IMR-90 (cell line): Measurements from ENCODE around the gene EVPL. TPM values are rescaled to one million over a fixed set of nuclear protein-coding genes. Genes with fewer than 3 reads are reported as not detected.

Experiments used
- ATAC-seq: fragments of 200-7000 bp; cut with Tn5 transposase; 2 replicates; pipeline ENCODE4 v1.9.1; 2020; ENCODE audit warnings: low read depth, mild to moderate bottlenecking, moderate library complexity
- BruUV-seq: library from RNA; stranded (reverse); fragments of 400-500 nt; replicated peaks from 2 replicates; lab custom pipeline; 2021; lab: Mats Ljungman, UMichigan
- CTCF ChIA-PET: fragments of 300-600 bp; formaldehyde crosslinking; extraction: SDS; loops from one replicate; lab custom pipeline; 2021; ENCODE audit warnings: antibody characterized with exemption; lab: Yijun Ruan, JAX
- POLR2A ChIA-PET: fragments of 300-600 bp; sonication (Branson Sonifier 250); formaldehyde crosslinking; loops from one replicate; lab custom pipeline; 2022; ENCODE audit warnings: antibody characterized with exemption; ENCODE audit not compliant: unreplicated experiment; lab: Charles Lee
- DNase-seq: peaks from one replicate; pipeline ENCODE4 v3.0.0; 2013
- H2AFZ ChIP-seq: replicated peaks from 2 replicates; pipeline ENCODE3; 2013; ENCODE audit warnings: low read length, mild to moderate bottlenecking; ENCODE audit not compliant: poor library complexity
- H2AK5ac ChIP-seq: 2 replicates; pipeline ENCODE4 v1.6.1; 2013; ENCODE audit warnings: low read depth, low read length, inconsistent platforms
- H2AK9ac ChIP-seq: replicated peaks from 2 replicates; pipeline ENCODE3; 2013; ENCODE audit warnings: mild to moderate bottlenecking, low read depth, low read length, moderate library complexity; ENCODE audit not compliant: poor library complexity
- H2BK120ac ChIP-seq: 2 replicates; pipeline ENCODE4 v1.6.1; 2013; ENCODE audit warnings: low read depth, low read length, inconsistent platforms
- H2BK15ac ChIP-seq: 3 replicates; pipeline ENCODE4 v1.6.1; 2013; ENCODE audit warnings: low read depth, low read length, inconsistent platforms
- H2BK20ac ChIP-seq: 2 replicates; pipeline ENCODE4 v1.6.1; 2013; ENCODE audit warnings: low read depth, mild to moderate bottlenecking, inconsistent platforms, low read length, moderate library complexity
- H2BK5ac ChIP-seq: 2 replicates; pipeline ENCODE4 v1.6.1; 2013; ENCODE audit warnings: mild to moderate bottlenecking, low read depth, low read length, inconsistent platforms; ENCODE audit not compliant: poor library complexity, severe bottlenecking
- H3K14ac ChIP-seq: replicated peaks from 2 replicates; pipeline ENCODE4 v1.6.1; 2013; ENCODE audit warnings: low read depth, low read length, inconsistent platforms
- H3K18ac ChIP-seq: 2 replicates; pipeline ENCODE4 v1.6.1; 2013; ENCODE audit warnings: low read depth, low read length, control low read depth
- H3K23ac ChIP-seq: 2 replicates; pipeline ENCODE4 v1.6.1; 2013; ENCODE audit warnings: low read depth, low read length, inconsistent platforms
- H3K27ac ChIP-seq: 2 replicates; pipeline ENCODE4 v1.5.1; 2013; ENCODE audit warnings: mild to moderate bottlenecking, control low read depth, low read length; ENCODE audit not compliant: insufficient read depth
- H3K27me3 ChIP-seq: 2 replicates; pipeline ENCODE4 v1.6.1; 2013; ENCODE audit warnings: low read length; ENCODE audit not compliant: control insufficient read depth, insufficient read depth
- H3K36me3 ChIP-seq: 2 replicates; pipeline ENCODE4 v1.6.1; 2013; ENCODE audit warnings: low read length, mixed read lengths; ENCODE audit not compliant: control insufficient read depth, insufficient read depth
- H3K4ac ChIP-seq: 2 replicates; pipeline ENCODE4 v1.6.1; 2013; ENCODE audit warnings: low read depth, low read length, inconsistent platforms
- H3K4me1 ChIP-seq: 2 replicates; pipeline ENCODE4 v1.6.1; 2013; ENCODE audit warnings: low read length, mixed read lengths; ENCODE audit not compliant: control insufficient read depth, insufficient read depth
- H3K4me2 ChIP-seq: 2 replicates; pipeline ENCODE4 v1.6.1; 2013; ENCODE audit warnings: low read depth, mild to moderate bottlenecking, control low read depth, low read length, moderate library complexity
- H3K4me3 ChIP-seq: 2 replicates; pipeline ENCODE4 v1.5.1; 2013; ENCODE audit warnings: low read depth, mild to moderate bottlenecking, control low read depth, low read length, moderate library complexity; ENCODE audit not compliant: insufficient read depth
- H3K56ac ChIP-seq: 2 replicates; pipeline ENCODE4 v1.6.1; 2013; ENCODE audit warnings: low read length, inconsistent platforms; ENCODE audit not compliant: insufficient read depth; ENCODE audit errors: extremely low read depth
- H3K79me1 ChIP-seq, 2 experiments: 2 replicates each; pipeline ENCODE4 v1.6.1; 2013; ENCODE audit warnings: low read length in 2 of 2, inconsistent platforms in 1 of 2, low read depth in 1 of 2
- H3K9ac ChIP-seq: 2 replicates; pipeline ENCODE4 v1.6.1; 2013; ENCODE audit warnings: low read depth, low read length, control low read depth
- H3K9me1 ChIP-seq: 2 replicates; pipeline ENCODE4 v1.6.1; 2013; ENCODE audit warnings: low read length, inconsistent platforms; ENCODE audit not compliant: insufficient read depth
- H3K9me3 ChIP-seq: 2 replicates; pipeline ENCODE4 v1.6.1; 2013; ENCODE audit warnings: low read length; ENCODE audit not compliant: control insufficient read depth, insufficient read depth
- H4K20me1 ChIP-seq: 2 replicates; pipeline ENCODE4 v1.6.1; 2013; ENCODE audit warnings: low read length, inconsistent platforms; ENCODE audit not compliant: insufficient read depth
- H4K5ac ChIP-seq: 2 replicates; pipeline ENCODE4 v1.6.1; 2013; ENCODE audit warnings: mild to moderate bottlenecking, low read depth, low read length, control low read depth
- H4K8ac ChIP-seq, 2 experiments: 2 replicates each; pipeline ENCODE4 v1.6.1; 2013; ENCODE audit warnings: low read depth in 2 of 2, low read length in 2 of 2, control low read depth in 1 of 2, inconsistent platforms in 1 of 2
- H4K91ac ChIP-seq: 2 replicates; pipeline ENCODE4 v1.6.1; 2013; ENCODE audit warnings: low read depth, low read length, inconsistent platforms; ENCODE audit not compliant: insufficient read depth
- BHLHE40 ChIP-seq: fragments of 150-350 bp; IDR thresholded peaks from 2 replicates; pipeline ENCODE4 v1.6.1; 2016; ENCODE audit warnings: mild to moderate bottlenecking, low read depth, low read length
- CEBPB ChIP-seq: IDR thresholded peaks from 2 replicates; pipeline ENCODE4 v1.6.1; 2012; ENCODE audit warnings: low read depth, low read length, improper control_type of control experiment
- CHD1 ChIP-seq: IDR thresholded peaks from 2 replicates; pipeline ENCODE4 v1.6.1; 2012; ENCODE audit warnings: low read depth, low read length, improper control_type of control experiment
- FOS ChIP-seq: fragments of 150-350 bp; IDR thresholded peaks from 2 replicates; pipeline ENCODE4 v1.6.1; 2016; ENCODE audit warnings: low read depth, low read length
- MAFK ChIP-seq: IDR thresholded peaks from 2 replicates; pipeline ENCODE4 v1.6.1; 2012; ENCODE audit warnings: low read depth, low read length, improper control_type of control experiment
- MAZ ChIP-seq: IDR thresholded peaks from 2 replicates; pipeline ENCODE4 v1.6.1; 2012; ENCODE audit warnings: low read depth, mild to moderate bottlenecking, low read length, improper control_type of control experiment, moderate library complexity, borderline replicate concordance
- MXI1 ChIP-seq: IDR thresholded peaks from 2 replicates; pipeline ENCODE4 v1.6.1; 2012; ENCODE audit warnings: low read depth, mild to moderate bottlenecking, low read length, moderate library complexity, borderline replicate concordance
- NFE2L2 ChIP-seq: fragments of 150-350 bp; IDR thresholded peaks from 2 replicates; pipeline ENCODE4 v1.6.1; 2016; ENCODE audit warnings: low read depth, mild to moderate bottlenecking, low read length
- POLR2A ChIP-seq: IDR thresholded peaks from 2 replicates; pipeline ENCODE4 v1.6.1; 2012; ENCODE audit warnings: mild to moderate bottlenecking, low read depth, low read length
- RAD21 ChIP-seq: IDR thresholded peaks from 2 replicates; pipeline ENCODE4 v1.6.1; 2012; ENCODE audit warnings: low read length, improper control_type of control experiment
- RCOR1 ChIP-seq: IDR thresholded peaks from 2 replicates; pipeline ENCODE4 v1.6.1; 2012; ENCODE audit warnings: mild to moderate bottlenecking, low read length, improper control_type of control experiment; ENCODE audit not compliant: insufficient replicate concordance
- RFX5 ChIP-seq: IDR thresholded peaks from 2 replicates; pipeline ENCODE4 v1.8.0; 2012; ENCODE audit warnings: low read depth, mild to moderate bottlenecking, low read length, moderate library complexity
- SMC3 ChIP-seq: fragments of 150-350 bp; IDR thresholded peaks from 2 replicates; pipeline ENCODE4 v1.6.1; 2016; ENCODE audit warnings: low read depth, mild to moderate bottlenecking, antibody characterized with exemption, low read length, moderate library complexity
- WGBS, 2 experiments: methylation state at CpG; one replicate each; pipeline versions ENCODE4 v1.1.5 to v1.1.7; 2013; ENCODE audit warnings: missing lambda C conversion rate in 2 of 2; ENCODE audit not compliant: insufficient read length in 1 of 2; ENCODE audit errors: extremely low coverage in 2 of 2; 5-methylcytosine and 5-hydroxymethylcytosine counted together
- dilution Hi-C: fragments of 300-500 bp; cut with HindIII; formaldehyde crosslinking; loops from one replicate; pipeline ENCODE4 v1.14.3; 2018; ENCODE audit warnings: low sequenced_read_pairs; ENCODE audit not compliant: unreplicated experiment
- in situ Hi-C: fragments of 300-500 bp; cut with MboI; formaldehyde crosslinking; loops from 3 replicates; pipeline ENCODE4 v1.14.3; 2019; ENCODE audit warnings: low sequenced_read_pairs, inconsistent platforms, mixed read lengths
- intact Hi-C: fragments of 100-400 bp; cut with micrococcal nuclease; formaldehyde crosslinking; loops from 2 replicates; pipeline ENCODE4 v1.10.0; 2022
- polyA plus RNA-seq, 3 experiments: library from polyadenylated mRNA; depleted of rRNA; stranded (reverse); fragments of >200 nt; gene quantifications; 2 replicates each; pipeline ENCODE4 v1.2.3, GENCODE V29; 2012; ENCODE audit warnings: low replicate concordance in 1 of 3
- total RNA-seq: library from RNA; depleted of rRNA; stranded (reverse); fragments of >200 nt; gene quantifications from 2 replicates; pipeline ENCODE4 v1.2.3, GENCODE V29; 2012
- TF ChIP-seq, protein P1 (sequence below): fragments of 150-350 bp; IDR thresholded peaks from 2 replicates; pipeline ENCODE4 v1.6.1; 2017; ENCODE audit warnings: mild to moderate bottlenecking, antibody characterized with exemption, low read length, low read depth
- TF ChIP-seq, protein P2 (sequence below): fragments of 150-350 bp; IDR thresholded peaks from 2 replicates; pipeline ENCODE4 v1.6.1; 2016; ENCODE audit warnings: low read depth, mild to moderate bottlenecking, low read length, moderate library complexity, borderline replicate concordance
- TF ChIP-seq, protein P3 (sequence below): conservative IDR thresholded peaks from 2 replicates; pipeline ENCODE4 v1.5.1; 2012; ENCODE audit warnings: mild to moderate bottlenecking, low read depth, low read length, improper control_type of control experiment

The EVPL gene
- total and polyA plus RNA-seq, 2 of the 4 experiments (the other 2 are of a cell fraction) = not detected

DNA sequence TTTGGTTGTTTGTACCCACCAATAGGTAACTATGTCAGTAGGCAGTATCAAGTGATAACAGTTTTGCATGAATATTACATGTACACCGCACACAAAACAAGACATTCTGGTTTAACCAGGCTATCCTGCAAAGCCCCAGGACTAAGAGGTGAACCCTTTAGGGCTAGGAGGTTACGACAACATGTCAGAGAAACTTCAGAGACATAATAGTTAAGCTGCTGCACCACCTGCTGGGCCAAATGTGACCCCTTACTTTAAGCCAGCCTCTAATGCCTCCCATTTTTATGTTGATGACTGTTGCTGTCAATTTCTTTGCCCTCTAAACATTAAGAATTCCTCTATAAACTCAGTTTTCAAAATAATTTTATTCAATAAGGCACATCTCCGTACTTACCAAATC is 29.8 kb upstream of the EVPL start:
- H2BK20ac ChIP-seq = no peak overlapping the region
- H3K27me3 ChIP-seq = no peaks in the 10 kb centered on the region
- no peak overlapping the region for H3K56ac ChIP-seq
- no peaks in the 10 kb centered on the region; the same call in 1 of the 2 replicates for H3K4me1 ChIP-seq
- no peak overlapping the region for H3K18ac ChIP-seq
- ChIA-PET CTCF (no interaction called here), POLR2A (no interaction called here)
- intact Hi-C loops = no loop called here
- no peak overlapping the region for H2BK5ac ChIP-seq
- peaks cover 10% of the 10 kb centered on the region for H3K9me1 ChIP-seq
- H3K4me2 ChIP-seq = no peak overlapping the region
- BruUV-seq = no TSS peak
- peaks cover 6 to 34% of the 10 kb centered on the region in 2 experiments for H3K79me1 ChIP-seq
- H3K9ac ChIP-seq = no peak overlapping the region
- H4K91ac ChIP-seq = no peak overlapping the region
- no peak overlapping the region for H3K4ac ChIP-seq
- dilution Hi-C loops = no loop called here
- H3K14ac ChIP-seq = no peak overlapping the region
- H3K36me3 ChIP-seq = peaks cover 72% of the 10 kb centered on the region
- no peak overlapping the region for H2AK9ac ChIP-seq
- H2AK5ac ChIP-seq = no peak overlapping the region
- H4K20me1 ChIP-seq = peaks cover 25% of the 10 kb centered on the region
- DNase-seq (no peak), ATAC-seq (no peak)
- no peak overlapping the region for H4K8ac ChIP-seq
- H3K4me3 ChIP-seq = no peak overlapping the region
- no peak overlapping the region for H3K23ac ChIP-seq
- no peak for TF ChIP-seq RAD21
- TF ChIP-seq, protein P1, sequence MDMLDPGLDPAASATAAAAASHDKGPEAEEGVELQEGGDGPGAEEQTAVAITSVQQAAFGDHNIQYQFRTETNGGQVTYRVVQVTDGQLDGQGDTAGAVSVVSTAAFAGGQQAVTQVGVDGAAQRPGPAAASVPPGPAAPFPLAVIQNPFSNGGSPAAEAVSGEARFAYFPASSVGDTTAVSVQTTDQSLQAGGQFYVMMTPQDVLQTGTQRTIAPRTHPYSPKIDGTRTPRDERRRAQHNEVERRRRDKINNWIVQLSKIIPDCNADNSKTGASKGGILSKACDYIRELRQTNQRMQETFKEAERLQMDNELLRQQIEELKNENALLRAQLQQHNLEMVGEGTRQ = no peak
- TF ChIP-seq MXI1 = no peak
- no peak for TF ChIP-seq BHLHE40
- TF ChIP-seq MAFK = no peak
- no peak for TF ChIP-seq RFX5
- no peak for TF ChIP-seq POLR2A
- TF ChIP-seq SMC3 = no peak
- no peak for TF ChIP-seq NFE2L2
- no peak for TF ChIP-seq RCOR1
- TF ChIP-seq MAZ = no peak
- TF ChIP-seq CHD1 = no peak
- no peak for TF ChIP-seq FOS
- TF ChIP-seq, protein P2, sequence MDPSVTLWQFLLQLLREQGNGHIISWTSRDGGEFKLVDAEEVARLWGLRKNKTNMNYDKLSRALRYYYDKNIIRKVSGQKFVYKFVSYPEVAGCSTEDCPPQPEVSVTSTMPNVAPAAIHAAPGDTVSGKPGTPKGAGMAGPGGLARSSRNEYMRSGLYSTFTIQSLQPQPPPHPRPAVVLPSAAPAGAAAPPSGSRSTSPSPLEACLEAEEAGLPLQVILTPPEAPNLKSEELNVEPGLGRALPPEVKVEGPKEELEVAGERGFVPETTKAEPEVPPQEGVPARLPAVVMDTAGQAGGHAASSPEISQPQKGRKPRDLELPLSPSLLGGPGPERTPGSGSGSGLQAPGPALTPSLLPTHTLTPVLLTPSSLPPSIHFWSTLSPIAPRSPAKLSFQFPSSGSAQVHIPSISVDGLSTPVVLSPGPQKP = no peak
- TF ChIP-seq CEBPB = no peak
- TF ChIP-seq, protein P3, sequence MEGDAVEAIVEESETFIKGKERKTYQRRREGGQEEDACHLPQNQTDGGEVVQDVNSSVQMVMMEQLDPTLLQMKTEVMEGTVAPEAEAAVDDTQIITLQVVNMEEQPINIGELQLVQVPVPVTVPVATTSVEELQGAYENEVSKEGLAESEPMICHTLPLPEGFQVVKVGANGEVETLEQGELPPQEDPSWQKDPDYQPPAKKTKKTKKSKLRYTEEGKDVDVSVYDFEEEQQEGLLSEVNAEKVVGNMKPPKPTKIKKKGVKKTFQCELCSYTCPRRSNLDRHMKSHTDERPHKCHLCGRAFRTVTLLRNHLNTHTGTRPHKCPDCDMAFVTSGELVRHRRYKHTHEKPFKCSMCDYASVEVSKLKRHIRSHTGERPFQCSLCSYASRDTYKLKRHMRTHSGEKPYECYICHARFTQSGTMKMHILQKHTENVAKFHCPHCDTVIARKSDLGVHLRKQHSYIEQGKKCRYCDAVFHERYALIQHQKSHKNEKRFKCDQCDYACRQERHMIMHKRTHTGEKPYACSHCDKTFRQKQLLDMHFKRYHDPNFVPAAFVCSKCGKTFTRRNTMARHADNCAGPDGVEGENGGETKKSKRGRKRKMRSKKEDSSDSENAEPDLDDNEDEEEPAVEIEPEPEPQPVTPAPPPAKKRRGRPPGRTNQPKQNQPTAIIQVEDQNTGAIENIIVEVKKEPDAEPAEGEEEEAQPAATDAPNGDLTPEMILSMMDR = no peak
- WGBS, 2 experiments = 86% methylated on average over 1 of the region's 3 CpGs; no CpG with 5 or more reads in 1 of the 2 experiments
- in situ Hi-C loops = no loop called here
- no peak overlapping the region for H2BK15ac ChIP-seq
- H4K5ac ChIP-seq = no peak overlapping the region
- no peak overlapping the region for H2BK120ac ChIP-seq
- no peaks in the 10 kb centered on the region for H3K9me3 ChIP-seq
- no peak overlapping the region for H2AFZ ChIP-seq
- H3K27ac ChIP-seq = no peak overlapping the region
